ENCODE results near the gene DDIT3. TPM values are rescaled to one million over a fixed set of nuclear protein-coding genes. Genes with fewer than 3 reads are reported as not detected.

DDIT3 gene
- total RNA-seq, 1 experiment from 2014 or later, result 3.4 TPM

DNA sequence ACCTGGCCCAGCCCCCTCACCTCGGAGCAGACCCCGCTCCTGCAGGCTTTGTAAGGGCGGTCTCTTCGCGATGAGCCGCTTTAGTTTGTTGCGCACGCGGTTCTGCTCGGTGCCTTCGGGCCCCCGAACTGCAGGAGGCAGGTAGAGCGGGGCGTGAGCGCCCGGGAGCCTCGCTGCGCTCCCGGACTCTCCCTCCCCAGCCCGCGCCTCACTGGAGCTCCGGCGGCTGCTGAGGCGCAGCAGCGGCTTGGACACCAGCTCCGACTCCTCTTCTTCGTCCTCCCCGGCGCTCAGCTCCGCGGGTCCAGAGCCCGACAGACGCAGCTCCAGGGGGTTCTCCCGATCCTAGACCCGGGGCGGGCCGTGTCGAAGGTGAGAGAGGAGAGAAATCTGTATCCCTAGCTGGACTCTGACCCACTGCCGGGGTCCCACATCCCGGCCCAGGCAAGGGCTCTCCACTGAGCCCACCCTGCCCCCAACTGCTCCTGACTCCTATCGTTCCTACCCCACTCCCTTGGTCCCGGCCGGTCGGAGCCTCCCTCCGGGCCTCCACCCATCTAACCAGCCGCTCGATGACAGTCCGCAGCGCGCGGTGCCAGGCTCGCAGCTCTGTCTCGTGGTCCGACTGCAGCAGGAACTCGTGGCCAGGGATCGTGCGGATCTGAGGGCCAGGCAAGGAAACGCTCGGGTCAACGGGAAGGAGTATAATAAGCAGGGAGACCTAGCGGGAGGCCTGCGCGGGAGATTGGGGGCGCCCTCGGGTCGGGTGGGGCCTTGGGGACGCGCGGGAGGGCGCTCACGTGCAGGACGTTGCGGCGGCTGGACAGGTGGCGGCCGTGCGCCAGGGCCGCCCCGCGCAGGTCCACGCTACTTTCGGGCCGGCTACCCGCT is 44.8 kb downstream of the DDIT3 start:
- H3K4me3 Mint-ChIP-seq, result peak overlapping the region; percentile 77
- ChIA-PET POLR2A (interaction anchor here (0.6 to 1.7 kb wide), 5 partner anchors 12 to 723 kb away, joined by 3 to 8 read pairs (median 4); no protein-coding TSS in a partner anchor), CTCF (interaction anchor here (0.5 to 5.0 kb wide), 26 partner anchors 8 to 388 kb away, joined by 3 to 88 read pairs (median 5); partner anchors contain the start of genes ARHGEF25, GLI1, INHBE and LRP1)
- TF ChIP-seq MYBL2 (CRISPR knock-in tag; IDR thresholded peaks at IDR 0.05) (no peak), CREM (CRISPR knock-in tag; IDR thresholded peaks at IDR 0.05) (0 out of 2 replicates have a peak, but pooled peaks have one; percentile 43), GRHL2 (CRISPR knock-in tag; IDR thresholded peaks at IDR 0.05; ENCODE audit: insufficient replicate concordance, severe bottlenecking) (no peak), GABPB1 (CRISPR knock-in tag; IDR thresholded peaks at IDR 0.05) (no peak), ZNF219 (CRISPR knock-in tag; IDR thresholded peaks at IDR 0.05; ENCODE audit: borderline replicate concordance) (no peak), ZNF121 (CRISPR knock-in tag; IDR thresholded peaks at IDR 0.05) (no peak), ZNF671 (CRISPR knock-in tag; IDR thresholded peaks at IDR 0.05) (no peak), TEAD4 (CRISPR knock-in tag; IDR thresholded peaks at IDR 0.05) (no peak), ATF1 (CRISPR knock-in tag; IDR thresholded peaks at IDR 0.05) (no peak), ZNF232 (CRISPR knock-in tag; IDR thresholded peaks at IDR 0.05) (no peak), ZNF263 (CRISPR knock-in tag; IDR thresholded peaks at IDR 0.05; ENCODE audit: low read depth) (peak; percentile 73), NFATC4 (CRISPR knock-in tag; IDR thresholded peaks at IDR 0.05) (no peak), HMGA2 (CRISPR knock-in tag; IDR thresholded peaks at IDR 0.05) (no peak), FOXK1 (CRISPR knock-in tag; IDR thresholded peaks at IDR 0.05) (no peak)
- TF ChIP-seq, protein P1, sequence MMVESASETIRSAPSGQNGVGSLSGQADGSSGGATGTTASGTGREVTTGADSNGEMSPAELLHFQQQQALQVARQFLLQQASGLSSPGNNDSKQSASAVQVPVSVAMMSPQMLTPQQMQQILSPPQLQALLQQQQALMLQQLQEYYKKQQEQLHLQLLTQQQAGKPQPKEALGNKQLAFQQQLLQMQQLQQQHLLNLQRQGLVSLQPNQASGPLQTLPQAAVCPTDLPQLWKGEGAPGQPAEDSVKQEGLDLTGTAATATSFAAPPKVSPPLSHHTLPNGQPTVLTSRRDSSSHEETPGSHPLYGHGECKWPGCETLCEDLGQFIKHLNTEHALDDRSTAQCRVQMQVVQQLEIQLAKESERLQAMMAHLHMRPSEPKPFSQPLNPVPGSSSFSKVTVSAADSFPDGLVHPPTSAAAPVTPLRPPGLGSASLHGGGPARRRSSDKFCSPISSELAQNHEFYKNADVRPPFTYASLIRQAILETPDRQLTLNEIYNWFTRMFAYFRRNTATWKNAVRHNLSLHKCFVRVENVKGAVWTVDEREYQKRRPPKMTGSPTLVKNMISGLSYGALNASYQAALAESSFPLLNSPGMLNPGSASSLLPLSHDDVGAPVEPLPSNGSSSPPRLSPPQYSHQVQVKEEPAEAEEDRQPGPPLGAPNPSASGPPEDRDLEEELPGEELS (CRISPR knock-in tag; IDR thresholded peaks at IDR 0.05), result no peak
- TF ChIP-seq, protein P2, sequence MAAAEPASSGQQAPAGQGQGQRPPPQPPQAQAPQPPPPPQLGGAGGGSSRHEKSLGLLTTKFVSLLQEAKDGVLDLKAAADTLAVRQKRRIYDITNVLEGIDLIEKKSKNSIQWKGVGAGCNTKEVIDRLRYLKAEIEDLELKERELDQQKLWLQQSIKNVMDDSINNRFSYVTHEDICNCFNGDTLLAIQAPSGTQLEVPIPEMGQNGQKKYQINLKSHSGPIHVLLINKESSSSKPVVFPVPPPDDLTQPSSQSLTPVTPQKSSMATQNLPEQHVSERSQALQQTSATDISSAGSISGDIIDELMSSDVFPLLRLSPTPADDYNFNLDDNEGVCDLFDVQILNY (CRISPR knock-in tag; IDR thresholded peaks at IDR 0.05), result 0 out of 2 replicates have a peak, but pooled peaks have one; percentile 59
- TF ChIP-seq, protein P3, sequence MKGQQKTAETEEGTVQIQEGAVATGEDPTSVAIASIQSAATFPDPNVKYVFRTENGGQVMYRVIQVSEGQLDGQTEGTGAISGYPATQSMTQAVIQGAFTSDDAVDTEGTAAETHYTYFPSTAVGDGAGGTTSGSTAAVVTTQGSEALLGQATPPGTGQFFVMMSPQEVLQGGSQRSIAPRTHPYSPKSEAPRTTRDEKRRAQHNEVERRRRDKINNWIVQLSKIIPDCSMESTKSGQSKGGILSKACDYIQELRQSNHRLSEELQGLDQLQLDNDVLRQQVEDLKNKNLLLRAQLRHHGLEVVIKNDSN (CRISPR knock-in tag; IDR thresholded peaks at IDR 0.05), result no peak
- TF ChIP-seq, protein P4, sequence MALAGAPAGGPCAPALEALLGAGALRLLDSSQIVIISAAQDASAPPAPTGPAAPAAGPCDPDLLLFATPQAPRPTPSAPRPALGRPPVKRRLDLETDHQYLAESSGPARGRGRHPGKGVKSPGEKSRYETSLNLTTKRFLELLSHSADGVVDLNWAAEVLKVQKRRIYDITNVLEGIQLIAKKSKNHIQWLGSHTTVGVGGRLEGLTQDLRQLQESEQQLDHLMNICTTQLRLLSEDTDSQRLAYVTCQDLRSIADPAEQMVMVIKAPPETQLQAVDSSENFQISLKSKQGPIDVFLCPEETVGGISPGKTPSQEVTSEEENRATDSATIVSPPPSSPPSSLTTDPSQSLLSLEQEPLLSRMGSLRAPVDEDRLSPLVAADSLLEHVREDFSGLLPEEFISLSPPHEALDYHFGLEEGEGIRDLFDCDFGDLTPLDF (CRISPR knock-in tag; IDR thresholded peaks at IDR 0.05), result no peak
- TF ChIP-seq, protein P5, sequence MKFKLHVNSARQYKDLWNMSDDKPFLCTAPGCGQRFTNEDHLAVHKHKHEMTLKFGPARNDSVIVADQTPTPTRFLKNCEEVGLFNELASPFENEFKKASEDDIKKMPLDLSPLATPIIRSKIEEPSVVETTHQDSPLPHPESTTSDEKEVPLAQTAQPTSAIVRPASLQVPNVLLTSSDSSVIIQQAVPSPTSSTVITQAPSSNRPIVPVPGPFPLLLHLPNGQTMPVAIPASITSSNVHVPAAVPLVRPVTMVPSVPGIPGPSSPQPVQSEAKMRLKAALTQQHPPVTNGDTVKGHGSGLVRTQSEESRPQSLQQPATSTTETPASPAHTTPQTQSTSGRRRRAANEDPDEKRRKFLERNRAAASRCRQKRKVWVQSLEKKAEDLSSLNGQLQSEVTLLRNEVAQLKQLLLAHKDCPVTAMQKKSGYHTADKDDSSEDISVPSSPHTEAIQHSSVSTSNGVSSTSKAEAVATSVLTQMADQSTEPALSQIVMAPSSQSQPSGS (CRISPR knock-in tag; IDR thresholded peaks at IDR 0.05; ENCODE audit: borderline replicate concordance, low read depth), result no peak
- TF ChIP-seq, protein P6, sequence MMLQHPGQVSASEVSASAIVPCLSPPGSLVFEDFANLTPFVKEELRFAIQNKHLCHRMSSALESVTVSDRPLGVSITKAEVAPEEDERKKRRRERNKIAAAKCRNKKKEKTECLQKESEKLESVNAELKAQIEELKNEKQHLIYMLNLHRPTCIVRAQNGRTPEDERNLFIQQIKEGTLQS (CRISPR knock-in tag; conservative IDR thresholded peaks at IDR 0.05), result no peak
- TF ChIP-seq, protein P7, sequence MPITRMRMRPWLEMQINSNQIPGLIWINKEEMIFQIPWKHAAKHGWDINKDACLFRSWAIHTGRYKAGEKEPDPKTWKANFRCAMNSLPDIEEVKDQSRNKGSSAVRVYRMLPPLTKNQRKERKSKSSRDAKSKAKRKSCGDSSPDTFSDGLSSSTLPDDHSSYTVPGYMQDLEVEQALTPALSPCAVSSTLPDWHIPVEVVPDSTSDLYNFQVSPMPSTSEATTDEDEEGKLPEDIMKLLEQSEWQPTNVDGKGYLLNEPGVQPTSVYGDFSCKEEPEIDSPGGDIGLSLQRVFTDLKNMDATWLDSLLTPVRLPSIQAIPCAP (CRISPR knock-in tag; IDR thresholded peaks at IDR 0.05), result no peak
- TF ChIP-seq, protein P8, sequence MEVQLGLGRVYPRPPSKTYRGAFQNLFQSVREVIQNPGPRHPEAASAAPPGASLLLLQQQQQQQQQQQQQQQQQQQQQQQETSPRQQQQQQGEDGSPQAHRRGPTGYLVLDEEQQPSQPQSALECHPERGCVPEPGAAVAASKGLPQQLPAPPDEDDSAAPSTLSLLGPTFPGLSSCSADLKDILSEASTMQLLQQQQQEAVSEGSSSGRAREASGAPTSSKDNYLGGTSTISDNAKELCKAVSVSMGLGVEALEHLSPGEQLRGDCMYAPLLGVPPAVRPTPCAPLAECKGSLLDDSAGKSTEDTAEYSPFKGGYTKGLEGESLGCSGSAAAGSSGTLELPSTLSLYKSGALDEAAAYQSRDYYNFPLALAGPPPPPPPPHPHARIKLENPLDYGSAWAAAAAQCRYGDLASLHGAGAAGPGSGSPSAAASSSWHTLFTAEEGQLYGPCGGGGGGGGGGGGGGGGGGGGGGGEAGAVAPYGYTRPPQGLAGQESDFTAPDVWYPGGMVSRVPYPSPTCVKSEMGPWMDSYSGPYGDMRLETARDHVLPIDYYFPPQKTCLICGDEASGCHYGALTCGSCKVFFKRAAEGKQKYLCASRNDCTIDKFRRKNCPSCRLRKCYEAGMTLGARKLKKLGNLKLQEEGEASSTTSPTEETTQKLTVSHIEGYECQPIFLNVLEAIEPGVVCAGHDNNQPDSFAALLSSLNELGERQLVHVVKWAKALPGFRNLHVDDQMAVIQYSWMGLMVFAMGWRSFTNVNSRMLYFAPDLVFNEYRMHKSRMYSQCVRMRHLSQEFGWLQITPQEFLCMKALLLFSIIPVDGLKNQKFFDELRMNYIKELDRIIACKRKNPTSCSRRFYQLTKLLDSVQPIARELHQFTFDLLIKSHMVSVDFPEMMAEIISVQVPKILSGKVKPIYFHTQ (CRISPR knock-in tag; IDR thresholded peaks at IDR 0.05), result no peak
- TF ChIP-seq, protein P9, sequence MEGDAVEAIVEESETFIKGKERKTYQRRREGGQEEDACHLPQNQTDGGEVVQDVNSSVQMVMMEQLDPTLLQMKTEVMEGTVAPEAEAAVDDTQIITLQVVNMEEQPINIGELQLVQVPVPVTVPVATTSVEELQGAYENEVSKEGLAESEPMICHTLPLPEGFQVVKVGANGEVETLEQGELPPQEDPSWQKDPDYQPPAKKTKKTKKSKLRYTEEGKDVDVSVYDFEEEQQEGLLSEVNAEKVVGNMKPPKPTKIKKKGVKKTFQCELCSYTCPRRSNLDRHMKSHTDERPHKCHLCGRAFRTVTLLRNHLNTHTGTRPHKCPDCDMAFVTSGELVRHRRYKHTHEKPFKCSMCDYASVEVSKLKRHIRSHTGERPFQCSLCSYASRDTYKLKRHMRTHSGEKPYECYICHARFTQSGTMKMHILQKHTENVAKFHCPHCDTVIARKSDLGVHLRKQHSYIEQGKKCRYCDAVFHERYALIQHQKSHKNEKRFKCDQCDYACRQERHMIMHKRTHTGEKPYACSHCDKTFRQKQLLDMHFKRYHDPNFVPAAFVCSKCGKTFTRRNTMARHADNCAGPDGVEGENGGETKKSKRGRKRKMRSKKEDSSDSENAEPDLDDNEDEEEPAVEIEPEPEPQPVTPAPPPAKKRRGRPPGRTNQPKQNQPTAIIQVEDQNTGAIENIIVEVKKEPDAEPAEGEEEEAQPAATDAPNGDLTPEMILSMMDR (IDR thresholded peaks at IDR 0.05), result no peak
- TF ChIP-seq, protein P10, sequence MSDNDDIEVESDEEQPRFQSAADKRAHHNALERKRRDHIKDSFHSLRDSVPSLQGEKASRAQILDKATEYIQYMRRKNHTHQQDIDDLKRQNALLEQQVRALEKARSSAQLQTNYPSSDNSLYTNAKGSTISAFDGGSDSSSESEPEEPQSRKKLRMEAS (CRISPR knock-in tag; IDR thresholded peaks at IDR 0.05), result peak; percentile 45; the same call in 1 of the 2 replicates

More for the DNA sequence above, 44.8 kb downstream of the DDIT3 start:
- Mint-ChIP-seq H3K9me3 (no peaks in the 10 kb centered on the region), H3K27me3 (ENCODE audit: low read depth) (peaks cover 95% of the 10 kb centered on the region), H3K4me1 (peaks cover 31% of the 10 kb centered on the region), H3K27ac (no peak overlapping the region), H3K36me3 (no peaks in the 10 kb centered on the region)
- ATAC-seq, result peak; percentile 34
- peak; percentile 52 for DNase-seq (ENCODE audit: low spot score)

Measured in WTC11 (cell line).